WTC11 (cell line): ENCODE results near the gene OSBP2.

Experiments used
- CREB1 ChIP-seq: sonication (generic); formaldehyde crosslinking; IDR thresholded peaks from 2 replicates; pipeline ENCODE4 v1.8.0; 2023; ENCODE audit warnings: mild to moderate bottlenecking, missing genetic modification reagents
- CTCF ChIP-seq: fragments of 200-600 bp; IDR thresholded peaks from 2 replicates; pipeline ENCODE4 v1.8.0; 2022; ENCODE audit warnings: antibody characterized with exemption
- ESRRA ChIP-seq: sonication (generic); formaldehyde crosslinking; IDR thresholded peaks from 2 replicates; pipeline ENCODE4 v1.8.1; 2022; ENCODE audit warnings: mild to moderate bottlenecking, missing genetic modification reagents, borderline replicate concordance
- PRRX2 ChIP-seq: fragments of 250-450 bp; sonication (Bioruptor Pico); IDR thresholded peaks from 2 replicates; pipeline ENCODE4 v1.8.0; 2021; ENCODE audit warnings: mild to moderate bottlenecking
- TF ChIP-seq, protein P1 (sequence below): sonication (generic); formaldehyde crosslinking; IDR thresholded peaks from 2 replicates; pipeline ENCODE4 v1.8.1; 2023; ENCODE audit warnings: mild to moderate bottlenecking, missing genetic modification reagents
- TF ChIP-seq, protein P2 (sequence below): sonication (generic); formaldehyde crosslinking; IDR thresholded peaks from 2 replicates; pipeline ENCODE4 v1.8.0; 2022; ENCODE audit warnings: mild to moderate bottlenecking, missing genetic modification reagents

GRCh38 chr22:30864441-30865420 is 170.1 kb downstream of the OSBP2 start:
- TF ChIP-seq, protein P1, sequence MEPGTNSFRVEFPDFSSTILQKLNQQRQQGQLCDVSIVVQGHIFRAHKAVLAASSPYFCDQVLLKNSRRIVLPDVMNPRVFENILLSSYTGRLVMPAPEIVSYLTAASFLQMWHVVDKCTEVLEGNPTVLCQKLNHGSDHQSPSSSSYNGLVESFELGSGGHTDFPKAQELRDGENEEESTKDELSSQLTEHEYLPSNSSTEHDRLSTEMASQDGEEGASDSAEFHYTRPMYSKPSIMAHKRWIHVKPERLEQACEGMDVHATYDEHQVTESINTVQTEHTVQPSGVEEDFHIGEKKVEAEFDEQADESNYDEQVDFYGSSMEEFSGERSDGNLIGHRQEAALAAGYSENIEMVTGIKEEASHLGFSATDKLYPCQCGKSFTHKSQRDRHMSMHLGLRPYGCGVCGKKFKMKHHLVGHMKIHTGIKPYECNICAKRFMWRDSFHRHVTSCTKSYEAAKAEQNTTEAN (CRISPR knock-in tag): no peak
- no peak for TF ChIP-seq PRRX2 (CRISPR knock-in tag)
- TF ChIP-seq CREB1 (CRISPR knock-in tag): no peak
- no peak for TF ChIP-seq CTCF
- TF ChIP-seq, protein P2, sequence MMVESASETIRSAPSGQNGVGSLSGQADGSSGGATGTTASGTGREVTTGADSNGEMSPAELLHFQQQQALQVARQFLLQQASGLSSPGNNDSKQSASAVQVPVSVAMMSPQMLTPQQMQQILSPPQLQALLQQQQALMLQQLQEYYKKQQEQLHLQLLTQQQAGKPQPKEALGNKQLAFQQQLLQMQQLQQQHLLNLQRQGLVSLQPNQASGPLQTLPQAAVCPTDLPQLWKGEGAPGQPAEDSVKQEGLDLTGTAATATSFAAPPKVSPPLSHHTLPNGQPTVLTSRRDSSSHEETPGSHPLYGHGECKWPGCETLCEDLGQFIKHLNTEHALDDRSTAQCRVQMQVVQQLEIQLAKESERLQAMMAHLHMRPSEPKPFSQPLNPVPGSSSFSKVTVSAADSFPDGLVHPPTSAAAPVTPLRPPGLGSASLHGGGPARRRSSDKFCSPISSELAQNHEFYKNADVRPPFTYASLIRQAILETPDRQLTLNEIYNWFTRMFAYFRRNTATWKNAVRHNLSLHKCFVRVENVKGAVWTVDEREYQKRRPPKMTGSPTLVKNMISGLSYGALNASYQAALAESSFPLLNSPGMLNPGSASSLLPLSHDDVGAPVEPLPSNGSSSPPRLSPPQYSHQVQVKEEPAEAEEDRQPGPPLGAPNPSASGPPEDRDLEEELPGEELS (CRISPR knock-in tag): no peak
- TF ChIP-seq ESRRA (CRISPR knock-in tag): no peak
